Neural progenitor cell (in vitro differentiated cells): Measurements from ENCODE around the gene MID1IP1.

Experiments
- EZH2 ChIP-seq: fragments of 200-600 bp; sonication (generic); IDR thresholded peaks from 2 replicates; pipeline ENCODE4 v1.6.1; 2017; ENCODE audit warnings: antibody characterized with exemption, mild to moderate bottlenecking, moderate library complexity
- EZH2phosphoT487 ChIP-seq: fragments of 200-600 bp; sonication (generic); IDR thresholded peaks from 2 replicates; pipeline ENCODE4 v1.6.1; 2017; ENCODE audit warnings: antibody characterized with exemption
- TF ChIP-seq, protein P1 (sequence below): fragments of 200-600 bp; sonication (generic); IDR thresholded peaks from 2 replicates; pipeline ENCODE4 v1.5.1; 2017; ENCODE audit warnings: antibody characterized with exemption, mild to moderate bottlenecking

- TF ChIP-seq, protein P1, sequence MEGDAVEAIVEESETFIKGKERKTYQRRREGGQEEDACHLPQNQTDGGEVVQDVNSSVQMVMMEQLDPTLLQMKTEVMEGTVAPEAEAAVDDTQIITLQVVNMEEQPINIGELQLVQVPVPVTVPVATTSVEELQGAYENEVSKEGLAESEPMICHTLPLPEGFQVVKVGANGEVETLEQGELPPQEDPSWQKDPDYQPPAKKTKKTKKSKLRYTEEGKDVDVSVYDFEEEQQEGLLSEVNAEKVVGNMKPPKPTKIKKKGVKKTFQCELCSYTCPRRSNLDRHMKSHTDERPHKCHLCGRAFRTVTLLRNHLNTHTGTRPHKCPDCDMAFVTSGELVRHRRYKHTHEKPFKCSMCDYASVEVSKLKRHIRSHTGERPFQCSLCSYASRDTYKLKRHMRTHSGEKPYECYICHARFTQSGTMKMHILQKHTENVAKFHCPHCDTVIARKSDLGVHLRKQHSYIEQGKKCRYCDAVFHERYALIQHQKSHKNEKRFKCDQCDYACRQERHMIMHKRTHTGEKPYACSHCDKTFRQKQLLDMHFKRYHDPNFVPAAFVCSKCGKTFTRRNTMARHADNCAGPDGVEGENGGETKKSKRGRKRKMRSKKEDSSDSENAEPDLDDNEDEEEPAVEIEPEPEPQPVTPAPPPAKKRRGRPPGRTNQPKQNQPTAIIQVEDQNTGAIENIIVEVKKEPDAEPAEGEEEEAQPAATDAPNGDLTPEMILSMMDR: no peak
- no peak for TF ChIP-seq EZH2
- no peak for TF ChIP-seq EZH2phosphoT487
These were observed 46.6 kb downstream of the MID1IP1 start for GRCh38 chrX:38847903-38848230.
